PC-3 (cell line): ENCODE data around the gene CBL.

ENCODE experiments used
- CTCF ChIP-seq: fragments of 300-600 bp; sonication (generic); conservative IDR thresholded peaks from 2 replicates; pipeline ENCODE4 v1.5.1; 2017; ENCODE audit warnings: antibody characterized with exemption, low read depth, mild to moderate bottlenecking, low read length
- EZH2 ChIP-seq: fragments of 300-600 bp; sonication (generic); IDR thresholded peaks from one replicate; pipeline ENCODE4 v1.6.1; 2017; ENCODE audit warnings: antibody characterized with exemption, mild to moderate bottlenecking, low read length; ENCODE audit not compliant: unreplicated experiment

- TF ChIP-seq CTCF (no peak), EZH2 (no peak)
These were observed 43.5 kb downstream of the CBL start for GRCh38 chr11:119249671-119250010.
